Measurements from ENCODE around the gene TSACC. TPM values are rescaled to one million over a fixed set of nuclear protein-coding genes. Genes with fewer than 3 reads are reported as not detected.

TSACC gene
- total and polyA plus RNA-seq, 8 donors, result 0.98 TPM; not detected in 7

DNA sequence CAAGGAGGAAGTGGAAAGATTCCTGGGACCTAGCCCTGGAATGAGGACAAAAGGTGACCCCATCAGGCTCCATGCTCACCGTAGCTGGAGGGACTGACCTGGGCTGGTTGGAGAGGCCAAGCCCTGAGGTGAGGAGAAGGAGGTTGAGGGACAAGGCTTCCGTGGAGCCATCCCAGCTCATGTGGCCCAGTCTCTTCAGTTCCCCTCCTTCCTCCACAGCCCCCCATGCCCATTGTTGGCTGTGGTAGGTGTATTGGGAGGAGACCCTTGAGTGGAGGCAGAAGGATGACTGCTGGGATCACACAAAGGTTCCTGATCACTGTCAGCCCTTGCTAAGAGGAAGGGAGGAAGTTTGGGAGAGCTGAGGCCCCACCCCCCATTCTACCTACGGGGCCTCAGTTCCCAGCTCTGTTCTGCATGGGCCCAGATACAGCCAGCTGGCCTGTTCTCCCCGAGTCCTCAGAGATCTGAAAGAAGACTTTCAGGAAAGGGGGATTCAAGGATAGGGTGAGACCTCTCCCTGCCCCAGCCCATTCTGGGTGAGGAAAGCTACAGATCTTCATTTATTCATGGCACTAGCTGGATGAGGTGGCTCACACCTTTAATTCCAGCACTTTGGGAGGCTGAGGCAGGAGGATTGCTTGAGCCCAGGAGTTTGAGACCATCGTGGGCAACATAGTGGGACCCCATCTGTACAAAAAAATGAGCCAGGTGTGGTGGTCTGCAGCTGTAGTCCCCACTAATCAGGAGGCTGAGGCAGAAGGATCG lies 48.0 kb downstream of the TSACC start:
- H3K9me3 ChIP-seq, result no peaks in the 10 kb centered on the region
- intact Hi-C loops (cut with DNase I; ENCODE audit: low total_unique reads), result loop anchor here (5.0 kb wide), 1 partner anchor 56 kb away; no protein-coding TSS in a partner anchor
- WGBS, 5 donors, result 71 to 83% (median 75%) methylated on average over 6 of the region's 6 CpGs
- peaks cover 14 to 57% (median 48%) of the 10 kb centered on the region in 3 donors for H3K27me3 ChIP-seq
- no peak overlapping the region for H3K27ac ChIP-seq
- no peak overlapping the region for H3K4me3 ChIP-seq
- no peak for DNase-seq
- no peaks in the 10 kb centered on the region for H3K36me3 ChIP-seq
- H3K4me1 ChIP-seq, result peaks cover 0 to 11% (median 8%) of the 10 kb centered on the region in 4 donors
- TF ChIP-seq POLR2A (IDR thresholded peaks at IDR 0.05) (no peak), POLR2AphosphoS5 (IDR thresholded peaks at IDR 0.05) (no peak), EP300 (IDR thresholded peaks at IDR 0.05) (no peak)
- TF ChIP-seq, protein P1, sequence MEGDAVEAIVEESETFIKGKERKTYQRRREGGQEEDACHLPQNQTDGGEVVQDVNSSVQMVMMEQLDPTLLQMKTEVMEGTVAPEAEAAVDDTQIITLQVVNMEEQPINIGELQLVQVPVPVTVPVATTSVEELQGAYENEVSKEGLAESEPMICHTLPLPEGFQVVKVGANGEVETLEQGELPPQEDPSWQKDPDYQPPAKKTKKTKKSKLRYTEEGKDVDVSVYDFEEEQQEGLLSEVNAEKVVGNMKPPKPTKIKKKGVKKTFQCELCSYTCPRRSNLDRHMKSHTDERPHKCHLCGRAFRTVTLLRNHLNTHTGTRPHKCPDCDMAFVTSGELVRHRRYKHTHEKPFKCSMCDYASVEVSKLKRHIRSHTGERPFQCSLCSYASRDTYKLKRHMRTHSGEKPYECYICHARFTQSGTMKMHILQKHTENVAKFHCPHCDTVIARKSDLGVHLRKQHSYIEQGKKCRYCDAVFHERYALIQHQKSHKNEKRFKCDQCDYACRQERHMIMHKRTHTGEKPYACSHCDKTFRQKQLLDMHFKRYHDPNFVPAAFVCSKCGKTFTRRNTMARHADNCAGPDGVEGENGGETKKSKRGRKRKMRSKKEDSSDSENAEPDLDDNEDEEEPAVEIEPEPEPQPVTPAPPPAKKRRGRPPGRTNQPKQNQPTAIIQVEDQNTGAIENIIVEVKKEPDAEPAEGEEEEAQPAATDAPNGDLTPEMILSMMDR (IDR thresholded peaks at IDR 0.05), result no peak

DNA sequence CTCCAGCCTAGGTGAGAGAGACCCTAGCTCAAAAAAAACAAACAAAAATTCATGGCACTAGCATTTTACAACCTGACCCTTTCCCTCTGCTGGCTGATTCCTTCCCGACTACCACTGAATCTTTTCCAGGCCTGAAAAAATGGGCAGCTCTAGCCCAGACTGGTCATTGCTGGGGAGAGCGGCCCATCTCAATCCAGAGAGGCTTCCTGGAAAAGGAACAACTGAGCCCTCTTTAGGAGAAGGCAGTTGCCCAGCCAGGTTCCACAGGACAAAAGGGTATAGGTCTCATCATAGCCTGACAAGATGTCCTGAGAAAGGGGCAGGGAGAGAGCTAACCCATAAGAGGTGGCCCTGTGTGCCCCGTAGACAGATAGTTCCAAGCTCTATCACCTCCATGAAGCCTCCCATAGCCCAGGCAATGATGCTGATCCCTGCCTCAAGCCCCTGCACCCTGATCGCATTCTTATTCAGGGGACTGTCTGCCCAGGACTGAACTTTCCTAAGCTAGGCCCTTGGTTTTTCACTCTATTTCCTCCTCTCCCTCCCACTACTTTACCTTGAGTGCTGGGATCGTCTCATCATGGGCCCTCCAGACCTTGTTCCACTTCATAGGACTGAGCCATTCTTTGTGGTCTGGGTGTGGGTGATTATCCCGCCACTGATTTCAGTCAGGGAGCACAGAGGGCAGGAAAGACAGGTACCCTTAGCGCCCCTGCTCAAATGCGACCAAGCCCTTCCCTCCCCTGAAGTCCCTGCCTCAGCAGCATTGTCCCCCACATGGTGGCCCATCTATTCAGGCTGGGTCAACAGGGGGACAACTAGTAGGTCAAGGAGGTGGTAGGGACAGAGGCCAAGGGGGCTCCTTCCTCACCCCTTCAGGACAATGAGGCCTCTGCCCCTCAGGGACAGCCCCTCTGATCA lies 48.9 kb downstream of the TSACC start:
- DNase-seq, result no peak
- Histone ChIP-seq H3K27me3 (peaks cover 14 to 65% (median 56%) of the 10 kb centered on the region in 3 donors), H3K27ac (no peak overlapping the region), H3K4me1 (peaks cover 0 to 11% (median 8%) of the 10 kb centered on the region in 4 donors), H3K36me3 (no peaks in the 10 kb centered on the region), H3K9me3 (no peaks in the 10 kb centered on the region), H3K4me3 (no peak overlapping the region)
- TF ChIP-seq POLR2A (IDR thresholded peaks at IDR 0.05) (no peak), EP300 (IDR thresholded peaks at IDR 0.05) (no peak), POLR2AphosphoS5 (IDR thresholded peaks at IDR 0.05) (no peak)
- TF ChIP-seq, protein P1 (IDR thresholded peaks at IDR 0.05), result no peak
- 84 to 90% (median 85%) methylated on average over 8 of the region's 8 CpGs for WGBS, 5 donors
- intact Hi-C loops (cut with DNase I; ENCODE audit: low total_unique reads), result loop anchor here (5.0 kb wide), 1 partner anchor 55 kb away; no protein-coding TSS in a partner anchor

DNA sequence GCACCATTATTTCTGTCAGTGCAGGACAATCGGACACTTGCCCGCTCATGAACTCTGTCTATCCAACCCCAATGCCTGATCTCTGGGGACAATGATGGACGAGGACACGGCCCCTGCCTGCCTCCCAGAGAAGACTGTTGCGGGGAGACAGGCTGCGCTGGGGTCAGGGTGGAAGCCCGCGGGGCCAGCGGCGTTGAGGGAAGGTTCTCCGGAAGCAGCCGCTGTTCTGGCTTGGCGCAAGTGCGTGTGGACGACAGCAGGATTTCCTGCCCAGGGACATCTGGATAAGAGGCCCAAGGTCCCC lies 49.5 kb downstream of the TSACC start:
- H3K36me3 ChIP-seq, result no peaks in the 10 kb centered on the region
- DNase-seq, result peak in 1 of 2 donors; percentile 41
- no peak overlapping the region for H3K27ac ChIP-seq
- 26 to 50% (median 30%) methylated on average over 7 to 15 of the region's 15 CpGs for WGBS, 5 donors
- no peak overlapping the region for H3K4me3 ChIP-seq
- TF ChIP-seq, protein P1 (IDR thresholded peaks at IDR 0.05), result no peak
- TF ChIP-seq POLR2AphosphoS5 (IDR thresholded peaks at IDR 0.05), result no peak
- no peak for TF ChIP-seq POLR2A (IDR thresholded peaks at IDR 0.05)
- TF ChIP-seq EP300 (IDR thresholded peaks at IDR 0.05), result no peak
- H3K27me3 ChIP-seq, result peaks cover 14 to 72% (median 56%) of the 10 kb centered on the region in 3 donors
- intact Hi-C loops (cut with DNase I; ENCODE audit: low total_unique reads), result loop anchor here (5.0 kb wide), 1 partner anchor 54 kb away; no protein-coding TSS in a partner anchor
- H3K4me1 ChIP-seq, result peaks cover 0 to 11% (median 8%) of the 10 kb centered on the region in 4 donors
- H3K9me3 ChIP-seq, result no peaks in the 10 kb centered on the region

Measured in stomach (tissue), 9 donors.